NCI-H526 (cell line): Measurements from ENCODE around the gene RNF168.
A peak's percentile ranks its signal among the peaks of the same experiment; 100 is the strongest.
"Not testable (repeated sequence)": the region's sequence is repeated elsewhere in the genome, so short reads cannot be mapped to it uniquely, and the experiment has no call there.

ENCODE experiments used
- DNase-seq, 2 experiments: peaks; one replicate each; lab custom pipeline; 2025; lab: John Stamatoyannopoulos, UW

The RNF168 gene

GRCh38 chr3:196503196-196504076, at the start of gene RNF168:
TSS of gene RNF168 (minus strand) at chr3:196503768. CDS start at chr3:196503173, 595 bp downstream.
- peak; percentile 91 to 99 for DNase-seq

- DNase-seq = no peak
Measured at GRCh38 chr3:196552253-196552652, 48.7 kb upstream of the RNF168 start.

- not testable (repeated sequence) for DNase-seq
Measured at GRCh38 chr3:196550172-196550571, 46.6 kb upstream of the RNF168 start.

- not testable (repeated sequence) for DNase-seq
Measured at GRCh38 chr3:196549312-196549711, 45.7 kb upstream of the RNF168 start.

- no peak for DNase-seq
Measured at GRCh38 chr3:196547067-196547466, 43.5 kb upstream of the RNF168 start.

GRCh38 chr3:196546537-196546936, 43.0 kb upstream of the RNF168 start:
- DNase-seq = no peak

GRCh38 chr3:196544491-196544992, 41.0 kb upstream of the RNF168 start:
- no peak for DNase-seq

- no peak for DNase-seq
Measured at GRCh38 chr3:196541684-196542445, 38.3 kb upstream of the RNF168 start.

- DNase-seq = peak in 1 of 2 experiments; percentile 35
Measured at GRCh38 chr3:196537319-196537984, 33.9 kb upstream of the RNF168 start.

GRCh38 chr3:196533260-196533681, 29.7 kb upstream of the RNF168 start:
- DNase-seq = no peak

- no peak for DNase-seq
Measured at GRCh38 chr3:196531418-196531817, 27.9 kb upstream of the RNF168 start.

GRCh38 chr3:196528639-196529233, 25.2 kb upstream of the RNF168 start:
- DNase-seq = peak; percentile 43 to 91

GRCh38 chr3:196525141-196525540, 21.6 kb upstream of the RNF168 start:
- DNase-seq = no peak

GRCh38 chr3:196524527-196524926, 21.0 kb upstream of the RNF168 start:
- DNase-seq = peak in 1 of 2 experiments; percentile 14

- DNase-seq = no peak
Measured at GRCh38 chr3:196523841-196524240, 20.3 kb upstream of the RNF168 start.

GRCh38 chr3:196521291-196521690, 17.7 kb upstream of the RNF168 start:
- DNase-seq = not testable (repeated sequence)

GRCh38 chr3:196519718-196520082, 16.1 kb upstream of the RNF168 start:
- DNase-seq = no peak

GRCh38 chr3:196518966-196519717, 15.6 kb upstream of the RNF168 start:
- DNase-seq = peak; percentile 79 to 94

- DNase-seq = peak; percentile 99
Measured at GRCh38 chr3:196517919-196518318, 14.4 kb upstream of the RNF168 start.

GRCh38 chr3:196517162-196517800, 13.7 kb upstream of the RNF168 start:
- peak; percentile 73 to 85 for DNase-seq
